A549 treated with Hydrocortisone at 1 μM for 4 hours (cell line): ENCODE data around the gene CSNK1A1L. TPM values are rescaled to one million over a fixed set of nuclear protein-coding genes. Genes with fewer than 3 reads are reported as not detected.

Experiments
- total RNA-seq: library from RNA; stranded (reverse); fragments of 200-300 nt; extraction: Qiagen RNA extraction; gene quantifications from 5 replicates; pipeline ENCODE4 v1.2.3, GENCODE V29; 2022

Gene CSNK1A1L
- not detected in 5 replicates for total RNA-seq

GRCh38 chr13:37105251-37105714 lies at the start of gene CSNK1A1L:
TSS of gene CSNK1A1L (minus strand) at chr13:37105664. CDS start at chr13:37105256, 408 bp downstream.

GRCh38 chr13:37058910-37059847 lies 46.3 kb downstream of the CSNK1A1L start, which contains the start of gene SUPT20H:
TSS of gene SUPT20H (minus strand) at chr13:37059688. CDS start at chr13:37051490, 8,198 bp downstream.

Other genes with a start within 250 kb of the CSNK1A1L start
- 0.03 to 0.18 TPM (median 0.09 TPM) in 5 replicates for gene SMAD9, start 185.4 kb downstream of the CSNK1A1L start, total RNA-seq
- gene ALG5, start 106.3 kb downstream of the CSNK1A1L start, total RNA-seq: 35.9 to 41.9 TPM (median 36.9 TPM) in 5 replicates
- 28.6 to 33.8 TPM (median 30.6 TPM) in 5 replicates for gene EXOSC8, start 104.9 kb downstream of the CSNK1A1L start, total RNA-seq
- 17.9 to 26.5 TPM (median 22.7 TPM) in 5 replicates for gene SUPT20H, start 46.0 kb downstream of the CSNK1A1L start, total RNA-seq